ENCODE results near the gene ROBO2. TPM values are rescaled to one million over a fixed set of nuclear protein-coding genes. Genes with fewer than 3 reads are reported as not detected.

Gene ROBO2
- polyA plus RNA-seq, 2 of the 4 experiments (the other 2 are of a cell fraction) = 0.04 TPM; not detected in 1

DNA sequence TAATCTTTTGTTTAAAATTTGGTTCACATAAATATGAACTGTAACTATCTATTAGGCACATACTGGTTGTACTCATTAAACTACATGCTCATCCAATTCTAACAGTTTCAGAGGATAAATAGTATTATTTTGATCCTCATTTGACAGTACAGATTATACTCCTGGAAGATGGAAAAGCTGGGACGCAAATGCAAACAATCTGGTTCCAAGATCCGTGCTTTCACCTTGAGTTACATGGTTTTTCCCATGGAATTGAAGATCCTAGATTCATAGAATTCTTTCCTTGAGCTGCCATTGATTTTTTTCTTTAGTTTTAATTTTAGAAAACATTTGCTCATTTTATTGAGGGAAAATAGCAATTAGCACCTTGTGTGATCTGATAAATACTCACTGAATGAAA, 285.8 kb downstream of the ROBO2 start:
- no peak overlapping the region for H3K4me2 ChIP-seq
- 2% methylated on average over 2 of the region's 2 CpGs for WGBS (ENCODE audit: missing lambda C conversion rate)
- FAIRE-seq (no peak), ATAC-seq (no peak), DNase-seq (ENCODE audit: low read depth in 1 of 2, low spot score in 1 of 2) (no peak)
- H3K9me3 ChIP-seq = no peaks in the 10 kb centered on the region
- no peak for TF ChIP-seq CBX2 (IDR thresholded peaks at IDR 0.05; ENCODE audit: borderline replicate concordance, low read depth)
- no peak for TF ChIP-seq MAFK (IDR thresholded peaks at IDR 0.05; ENCODE audit: partially characterized antibody)
- TF ChIP-seq, protein P1, sequence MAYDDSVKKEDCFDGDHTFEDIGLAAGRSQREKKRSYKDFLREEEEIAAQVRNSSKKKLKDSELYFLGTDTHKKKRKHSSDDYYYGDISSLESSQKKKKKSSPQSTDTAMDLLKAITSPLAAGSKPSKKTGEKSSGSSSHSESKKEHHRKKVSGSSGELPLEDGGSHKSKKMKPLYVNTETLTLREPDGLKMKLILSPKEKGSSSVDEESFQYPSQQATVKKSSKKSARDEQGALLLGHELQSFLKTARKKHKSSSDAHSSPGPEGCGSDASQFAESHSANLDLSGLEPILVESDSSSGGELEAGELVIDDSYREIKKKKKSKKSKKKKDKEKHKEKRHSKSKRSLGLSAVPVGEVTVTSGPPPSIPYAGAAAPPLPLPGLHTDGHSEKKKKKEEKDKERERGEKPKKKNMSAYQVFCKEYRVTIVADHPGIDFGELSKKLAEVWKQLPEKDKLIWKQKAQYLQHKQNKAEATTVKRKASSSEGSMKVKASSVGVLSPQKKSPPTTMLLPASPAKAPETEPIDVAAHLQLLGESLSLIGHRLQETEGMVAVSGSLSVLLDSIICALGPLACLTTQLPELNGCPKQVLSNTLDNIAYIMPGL (CRISPR knock-in tag; IDR thresholded peaks at IDR 0.05; ENCODE audit: borderline replicate concordance) = no peak
- no peak for TF ChIP-seq ZC3H11A (IDR thresholded peaks at IDR 0.05)
- TF ChIP-seq, protein P2, sequence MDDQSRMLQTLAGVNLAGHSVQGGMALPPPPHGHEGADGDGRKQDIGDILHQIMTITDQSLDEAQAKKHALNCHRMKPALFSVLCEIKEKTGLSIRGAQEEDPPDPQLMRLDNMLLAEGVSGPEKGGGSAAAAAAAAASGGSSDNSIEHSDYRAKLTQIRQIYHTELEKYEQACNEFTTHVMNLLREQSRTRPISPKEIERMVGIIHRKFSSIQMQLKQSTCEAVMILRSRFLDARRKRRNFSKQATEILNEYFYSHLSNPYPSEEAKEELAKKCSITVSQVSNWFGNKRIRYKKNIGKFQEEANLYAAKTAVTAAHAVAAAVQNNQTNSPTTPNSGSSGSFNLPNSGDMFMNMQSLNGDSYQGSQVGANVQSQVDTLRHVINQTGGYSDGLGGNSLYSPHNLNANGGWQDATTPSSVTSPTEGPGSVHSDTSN (IDR thresholded peaks at IDR 0.05) = no peak
- TF ChIP-seq ESRRA (IDR thresholded peaks at IDR 0.05; ENCODE audit: borderline replicate concordance, low read length) = no peak
- TF ChIP-seq ZNF302 (CRISPR knock-in tag; IDR thresholded peaks at IDR 0.05) = no peak
- no peak for TF ChIP-seq POLR2AphosphoS2 (conservative IDR thresholded peaks at IDR 0.05; ENCODE audit: low read length)
- no peak for TF ChIP-seq RARB (CRISPR knock-in tag; IDR thresholded peaks at IDR 0.05)
- no peak for TF ChIP-seq CEBPB (IDR thresholded peaks at IDR 0.05)
- no peak for TF ChIP-seq HDAC2 (IDR thresholded peaks at IDR 0.05)
- TF ChIP-seq SMC3 (IDR thresholded peaks at IDR 0.05) = no peak
- no peak for TF ChIP-seq NFE2L2 (conservative IDR thresholded peaks at IDR 0.05; ENCODE audit: low read length)
- TF ChIP-seq RNF2 (IDR thresholded peaks at IDR 0.05; ENCODE audit: borderline replicate concordance, low read depth) = no peak
- no peak overlapping the region for H3K4me3 ChIP-seq
- no peaks in the 10 kb centered on the region for H3K4me1 ChIP-seq
- no peak overlapping the region for H3K27ac ChIP-seq
- ChIA-PET CTCF (no interaction called here), POLR2A (no interaction called here)

DNA sequence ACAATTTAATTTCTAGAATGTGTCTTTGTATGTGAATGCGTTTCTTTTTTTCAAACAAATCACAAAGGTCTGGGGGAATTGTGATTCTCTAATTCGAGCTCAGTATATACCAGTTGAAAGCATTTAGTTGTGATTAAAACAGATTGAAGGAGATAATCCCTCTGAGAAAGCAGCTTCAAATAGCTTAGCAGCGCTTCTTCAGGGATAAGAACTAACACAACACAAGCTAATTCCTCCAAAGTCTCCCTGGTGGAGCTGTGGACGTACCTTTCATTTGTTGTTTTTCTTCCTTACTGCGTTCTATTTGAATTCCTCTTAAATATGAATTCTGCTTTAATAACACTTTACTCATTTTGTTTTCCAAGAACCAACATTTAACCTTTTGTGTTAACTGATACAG, 286.7 kb downstream of the ROBO2 start:
- POLR2A ChIA-PET = no interaction called here
- CTCF ChIA-PET = no interaction called here
- WGBS (ENCODE audit: missing lambda C conversion rate) = 2% methylated on average over 5 of the region's 5 CpGs
- ATAC-seq (no peak), FAIRE-seq (no peak), DNase-seq (ENCODE audit: low read depth in 1 of 2, low spot score in 1 of 2) (no peak)
- Histone ChIP-seq H3K4me3 (no peak overlapping the region), H3K4me1 (no peaks in the 10 kb centered on the region), H3K9me3 (no peaks in the 10 kb centered on the region), H3K4me2 (no peak overlapping the region), H3K27ac (no peak overlapping the region)
- TF ChIP-seq CHD2 (IDR thresholded peaks at IDR 0.05; ENCODE audit: low read length, partially characterized antibody) = no peak
- no peak for TF ChIP-seq ZFP36 (IDR thresholded peaks at IDR 0.05; ENCODE audit: borderline replicate concordance, partially characterized antibody)
- TF ChIP-seq, protein P3, sequence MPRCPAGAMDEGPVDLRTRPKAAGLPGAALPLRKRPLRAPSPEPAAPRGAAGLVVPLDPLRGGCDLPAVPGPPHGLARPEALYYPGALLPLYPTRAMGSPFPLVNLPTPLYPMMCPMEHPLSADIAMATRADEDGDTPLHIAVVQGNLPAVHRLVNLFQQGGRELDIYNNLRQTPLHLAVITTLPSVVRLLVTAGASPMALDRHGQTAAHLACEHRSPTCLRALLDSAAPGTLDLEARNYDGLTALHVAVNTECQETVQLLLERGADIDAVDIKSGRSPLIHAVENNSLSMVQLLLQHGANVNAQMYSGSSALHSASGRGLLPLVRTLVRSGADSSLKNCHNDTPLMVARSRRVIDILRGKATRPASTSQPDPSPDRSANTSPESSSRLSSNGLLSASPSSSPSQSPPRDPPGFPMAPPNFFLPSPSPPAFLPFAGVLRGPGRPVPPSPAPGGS (IDR thresholded peaks at IDR 0.05) = no peak
- no peak for TF ChIP-seq ESRRA (IDR thresholded peaks at IDR 0.05; ENCODE audit: borderline replicate concordance, low read length)
- no peak for TF ChIP-seq RCOR1 (IDR thresholded peaks at IDR 0.05; ENCODE audit: low read depth, low read length)
- no peak for TF ChIP-seq FOSB (CRISPR knock-in tag; IDR thresholded peaks at IDR 0.05)
- TF ChIP-seq, protein P4, sequence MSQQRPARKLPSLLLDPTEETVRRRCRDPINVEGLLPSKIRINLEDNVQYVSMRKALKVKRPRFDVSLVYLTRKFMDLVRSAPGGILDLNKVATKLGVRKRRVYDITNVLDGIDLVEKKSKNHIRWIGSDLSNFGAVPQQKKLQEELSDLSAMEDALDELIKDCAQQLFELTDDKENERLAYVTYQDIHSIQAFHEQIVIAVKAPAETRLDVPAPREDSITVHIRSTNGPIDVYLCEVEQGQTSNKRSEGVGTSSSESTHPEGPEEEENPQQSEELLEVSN (IDR thresholded peaks at IDR 0.05; ENCODE audit: borderline replicate concordance, low read depth) = no peak
- TF ChIP-seq KDM5A (IDR thresholded peaks at IDR 0.05) = no peak
- TF ChIP-seq EHMT2 (IDR thresholded peaks at IDR 0.05; ENCODE audit: low read depth) = no peak
- TF ChIP-seq HOXB5 (CRISPR knock-in tag; IDR thresholded peaks at IDR 0.05) = no peak
- no peak for TF ChIP-seq TP53 (CRISPR knock-in tag; IDR thresholded peaks at IDR 0.05)
- TF ChIP-seq, protein P2 (IDR thresholded peaks at IDR 0.05) = no peak
- no peak for TF ChIP-seq FOXS1 (CRISPR knock-in tag; IDR thresholded peaks at IDR 0.05)
- no peak for TF ChIP-seq FOSL2 (IDR thresholded peaks at IDR 0.05)
- TF ChIP-seq FOSL2 (CRISPR knock-in tag; IDR thresholded peaks at IDR 0.05) = no peak
- no peak for TF ChIP-seq BHLHE40 (IDR thresholded peaks at IDR 0.05; ENCODE audit: low read depth, low read length)
- TF ChIP-seq MAFK (IDR thresholded peaks at IDR 0.05; ENCODE audit: partially characterized antibody) = no peak
- no peak for TF ChIP-seq NPAS2 (CRISPR knock-in tag; IDR thresholded peaks at IDR 0.05; ENCODE audit: borderline replicate concordance)
- TF ChIP-seq RNF2 (IDR thresholded peaks at IDR 0.05; ENCODE audit: borderline replicate concordance, low read depth) = no peak
- no peak for TF ChIP-seq CBX8 (IDR thresholded peaks at IDR 0.05)
